ENCODE data around the gene ABCA5. TPM values are rescaled to one million over a fixed set of nuclear protein-coding genes. Genes with fewer than 3 reads are reported as not detected.

The ABCA5 gene
- total RNA-seq, 1 experiment from 2014 or later: 4.5 TPM

GRCh38 chr17:69361156-69361555 is 34.2 kb upstream of the ABCA5 start:
- H2BK20ac ChIP-seq (ENCODE audit: low read depth, low read length, poor library complexity, severe bottlenecking): no peak overlapping the region
- H3K23ac ChIP-seq (ENCODE audit: insufficient read length, low read depth, low read length): no peak overlapping the region
- peaks cover 11 to 13% of the 10 kb centered on the region in 2 experiments for H3K4me1 Mint-ChIP-seq
- H2BK15ac ChIP-seq (ENCODE audit: low read depth, low read length): no peak overlapping the region
- no peak overlapping the region for H4K91ac ChIP-seq (ENCODE audit: insufficient read length, low read depth, low read length)
- H3K9ac ChIP-seq (ENCODE audit: extremely low read depth, insufficient read length, low read length): no peak overlapping the region
- H3K4me2 ChIP-seq (ENCODE audit: insufficient read depth, insufficient read length, low read length): no peak overlapping the region
- no peak overlapping the region for H2AFZ ChIP-seq (ENCODE audit: low read length)
- no peak overlapping the region for H3K27ac Mint-ChIP-seq
- TF ChIP-seq, protein P1, sequence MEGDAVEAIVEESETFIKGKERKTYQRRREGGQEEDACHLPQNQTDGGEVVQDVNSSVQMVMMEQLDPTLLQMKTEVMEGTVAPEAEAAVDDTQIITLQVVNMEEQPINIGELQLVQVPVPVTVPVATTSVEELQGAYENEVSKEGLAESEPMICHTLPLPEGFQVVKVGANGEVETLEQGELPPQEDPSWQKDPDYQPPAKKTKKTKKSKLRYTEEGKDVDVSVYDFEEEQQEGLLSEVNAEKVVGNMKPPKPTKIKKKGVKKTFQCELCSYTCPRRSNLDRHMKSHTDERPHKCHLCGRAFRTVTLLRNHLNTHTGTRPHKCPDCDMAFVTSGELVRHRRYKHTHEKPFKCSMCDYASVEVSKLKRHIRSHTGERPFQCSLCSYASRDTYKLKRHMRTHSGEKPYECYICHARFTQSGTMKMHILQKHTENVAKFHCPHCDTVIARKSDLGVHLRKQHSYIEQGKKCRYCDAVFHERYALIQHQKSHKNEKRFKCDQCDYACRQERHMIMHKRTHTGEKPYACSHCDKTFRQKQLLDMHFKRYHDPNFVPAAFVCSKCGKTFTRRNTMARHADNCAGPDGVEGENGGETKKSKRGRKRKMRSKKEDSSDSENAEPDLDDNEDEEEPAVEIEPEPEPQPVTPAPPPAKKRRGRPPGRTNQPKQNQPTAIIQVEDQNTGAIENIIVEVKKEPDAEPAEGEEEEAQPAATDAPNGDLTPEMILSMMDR (conservative IDR thresholded peaks at IDR 0.05): no peak
- H4K8ac ChIP-seq (replicated peaks; ENCODE audit: insufficient read length, low read depth, low read length): no peak overlapping the region
- no peak overlapping the region for H3K27ac ChIP-seq (ENCODE audit: insufficient read length, low read depth, low read length)
- no peak overlapping the region for H3T11ph ChIP-seq (ENCODE audit: low read length)
- no peaks in the 10 kb centered on the region for H3K36me3 Mint-ChIP-seq (ENCODE audit: insufficient read depth in 1 of 3, low read depth in 3 of 3)
- no peaks in the 10 kb centered on the region for H4K20me1 ChIP-seq (ENCODE audit: control insufficient read depth, insufficient read depth, insufficient read length)
- no peak overlapping the region for H3K56ac ChIP-seq (ENCODE audit: insufficient read length, low read depth, low read length)
- no peaks in the 10 kb centered on the region for H3K4me1 ChIP-seq (ENCODE audit: insufficient read depth, low read length)
- no peaks in the 10 kb centered on the region for H3K23me2 ChIP-seq (ENCODE audit: insufficient read length, low read depth, low read length, poor library complexity, severe bottlenecking)
- H3K79me1 ChIP-seq (ENCODE audit: insufficient read depth, low read depth, low read length, poor library complexity, severe bottlenecking): no peaks in the 10 kb centered on the region
- H3K27me3 Mint-ChIP-seq (ENCODE audit: low read depth): no peaks in the 10 kb centered on the region
- H3K9me3 Mint-ChIP-seq: no peaks in the 10 kb centered on the region
- no peak overlapping the region for H3K4me3 Mint-ChIP-seq
- no peak overlapping the region for H3K4ac ChIP-seq (ENCODE audit: low read depth, low read length)
- no peak overlapping the region for H2BK5ac ChIP-seq (ENCODE audit: insufficient read length, low read length)
- no peak overlapping the region for H2BK12ac ChIP-seq (ENCODE audit: insufficient read length, low read depth, low read length)
- H2AK5ac ChIP-seq (ENCODE audit: insufficient read length, low read length): no peak overlapping the region
- H4K5ac ChIP-seq (ENCODE audit: insufficient read length, low read depth, low read length): no peak overlapping the region
- no peaks in the 10 kb centered on the region for H3K27me3 ChIP-seq (ENCODE audit: insufficient read depth, low read length)
- H3K18ac ChIP-seq (ENCODE audit: insufficient read length, low read depth, low read length): no peak overlapping the region
- no peak overlapping the region for H3K14ac ChIP-seq (ENCODE audit: insufficient read depth, low read length)
- no peaks in the 10 kb centered on the region for H3K79me2 ChIP-seq (ENCODE audit: insufficient read depth, low read length)
- H3K9me3 ChIP-seq (ENCODE audit: control insufficient read depth, low read depth, low read length): no peaks in the 10 kb centered on the region
- H2BK120ac ChIP-seq (ENCODE audit: low read depth, low read length, poor library complexity, severe bottlenecking): no peak overlapping the region
- no peak for DNase-seq

Data from H9 (cell line).